ENCODE results near the gene SDC4. TPM values are rescaled to one million over a fixed set of nuclear protein-coding genes. Genes with fewer than 3 reads are reported as not detected.

SDC4 gene
- total and polyA plus RNA-seq, 9 of the 15 experiments (the other 6 are each of a cell fraction or from before 2014, with no cell fraction given) = 2.1 to 10.7 (median 6.3) TPM

GRCh38 chr20:45343532-45344167 is 4.6 kb downstream of the SDC4 start:
- DNase-seq (ENCODE audit: extremely low read depth in 1 of 4, low spot score in 3 of 4) = peak; percentile 52 to 61 (median 56)
- H3K4me3 ChIP-seq = no peak overlapping the region
- H3K79me2 ChIP-seq (ENCODE audit: control insufficient read depth, insufficient read depth, low read length) = peaks cover 15% of the 10 kb centered on the region; the same call in 2 of the 3 replicates
- TF ChIP-seq GATAD2A (IDR thresholded peaks at IDR 0.05) = 0 out of 2 replicates have a peak, but pooled peaks have one; percentile 19
- 0 out of 2 replicates have a peak, but pooled peaks have one; percentile 48 for TF ChIP-seq L3MBTL2 (IDR thresholded peaks at IDR 0.05)
- peak; percentile 15; the same call in 1 of the 2 replicates for TF ChIP-seq AFF4 (CRISPR knock-in tag; IDR thresholded peaks at IDR 0.05)
- TF ChIP-seq DACH1 (IDR thresholded peaks at IDR 0.05; ENCODE audit: partially characterized antibody) = peak; percentile 55
- TF ChIP-seq HNRNPK (IDR thresholded peaks at IDR 0.05; ENCODE audit: low read depth, low read length, poor library complexity, severe bottlenecking) = no peak
- TF ChIP-seq MXI1 (IDR thresholded peaks at IDR 0.05; ENCODE audit: low read depth, low read length) = no peak

More at GRCh38 chr20:45343532-45344167, 4.6 kb downstream of the SDC4 start:
- ATAC-seq (peak; percentile 35), FAIRE-seq (no peak)
- peak overlapping the region; percentile 52 to 77; a peak in 3 of 4 replicates for H3K9ac ChIP-seq (ENCODE audit: insufficient read depth in 1 of 2, low read depth in 2 of 2, low read length in 2 of 2)
- no peak overlapping the region; the same call in 1 of the 2 replicates for H2AFZ ChIP-seq (ENCODE audit: low read depth, low read length)
- H3K9me1 ChIP-seq (ENCODE audit: control insufficient read depth, insufficient read depth, low read length) = no peaks in the 10 kb centered on the region
- 10% methylated on average over 6 of the region's 6 CpGs for WGBS (ENCODE audit: insufficient coverage, low coverage, missing lambda C conversion rate)
- H4K20me1 ChIP-seq (replicated peaks; ENCODE audit: control insufficient read depth, insufficient read depth, low read length) = peaks cover 7% of the 10 kb centered on the region; the same call in 1 of the 2 replicates
- ChIA-PET POLR2A (interaction anchor here (0.7 to 1.9 kb wide), 8 partner anchors 8 to 425 kb away, joined by 3 to 7 read pairs (median 4); no protein-coding TSS in a partner anchor), CTCF (ENCODE audit: low intra/inter-chr PET ratio) (no interaction called here)
- peak overlapping the region; percentile 86 for H3K27ac ChIP-seq (ENCODE audit: extremely low read depth, low read depth, low read length)
- in situ Hi-C loops (cut with MboI) = no loop called here
- H3K4me2 ChIP-seq (ENCODE audit: insufficient read depth, low read length) = peak overlapping the region; percentile 50
- intact Hi-C loops (cut with micrococcal nuclease) = no loop called here
- peaks cover 9% of the 10 kb centered on the region; the same call in 2 of the 3 replicates for H3K36me3 ChIP-seq (ENCODE audit: control insufficient read depth, insufficient read depth, low read length)
- H3K27me3 ChIP-seq (ENCODE audit: control insufficient read depth in 2 of 2, insufficient read depth in 2 of 2, low read length in 2 of 2) = no peaks in the 10 kb centered on the region
- BruUV-seq (replicated peaks) = no TSS peak
- H3K9me3 ChIP-seq (replicated peaks; ENCODE audit: control insufficient read depth, insufficient read depth, low read depth, low read length) = no peaks in the 10 kb centered on the region
- H3K4me1 ChIP-seq (replicated peaks in 1 of 2; ENCODE audit: control insufficient read depth in 2 of 2, insufficient read depth in 2 of 2, low read length in 2 of 2) = peaks cover 61 to 77% of the 10 kb centered on the region in 2 experiments

Data from K562 (cell line).